ACC112 (cell line): ENCODE measurements around the gene SCRT2.

ENCODE experiments used
- H2AFZ ChIP-seq: fragments of 200-600 bp; sonication (generic); one replicate; pipeline ENCODE4 v1.6.0; 2017; ENCODE audit warnings: antibody characterized with exemption, low read length; ENCODE audit not compliant: unreplicated experiment
- H3K27ac ChIP-seq: fragments of 200-600 bp; sonication (generic); 2 replicates; pipeline ENCODE4 v1.5.1; 2014; ENCODE audit warnings: low read depth, mild to moderate bottlenecking, antibody characterized with exemption, low read length, moderate library complexity
- H3K27me3 ChIP-seq: fragments of 200-600 bp; sonication (generic); 2 replicates; pipeline ENCODE4 v1.6.1; 2014; ENCODE audit warnings: mild to moderate bottlenecking, antibody characterized with exemption, low read length, moderate library complexity, mixed read lengths; ENCODE audit not compliant: insufficient read depth
- H3K36me3 ChIP-seq: fragments of 200-600 bp; sonication (generic); 2 replicates; pipeline ENCODE4 v1.6.1; 2016; ENCODE audit warnings: mild to moderate bottlenecking, antibody characterized with exemption, low read length, moderate library complexity, mixed read lengths; ENCODE audit not compliant: insufficient read depth
- H3K4me1 ChIP-seq: fragments of 200-600 bp; sonication (generic); one replicate; pipeline ENCODE4 v1.6.1; 2016; ENCODE audit warnings: low read length, mixed read lengths; ENCODE audit not compliant: insufficient read depth, unreplicated experiment, control insufficient read depth
- H3K4me3 ChIP-seq: fragments of 200-600 bp; sonication (generic); 2 replicates; pipeline ENCODE4 v1.5.1; 2014; ENCODE audit warnings: mild to moderate bottlenecking, low read depth, low read length
- H3K79me2 ChIP-seq: fragments of 200-600 bp; sonication (generic); one replicate; pipeline ENCODE4 v1.6.0; 2016; ENCODE audit warnings: low read length; ENCODE audit not compliant: control insufficient read depth, unreplicated experiment, insufficient read depth

SCRT2 gene

GRCh38 chr20:651713-652614 is 23.6 kb downstream of the SCRT2 start:
- peaks cover 10% of the 10 kb centered on the region for H3K4me1 ChIP-seq
- peak overlapping the region; percentile 86; the same call in 1 of the 2 replicates for H3K27ac ChIP-seq
- H3K4me3 ChIP-seq: peak overlapping the region; percentile 95
- H3K27me3 ChIP-seq: no peaks in the 10 kb centered on the region
- H3K79me2 ChIP-seq: peaks cover 32% of the 10 kb centered on the region
- peak overlapping the region; percentile 65 for H2AFZ ChIP-seq
- H3K36me3 ChIP-seq: peaks cover 24% of the 10 kb centered on the region

DNA sequence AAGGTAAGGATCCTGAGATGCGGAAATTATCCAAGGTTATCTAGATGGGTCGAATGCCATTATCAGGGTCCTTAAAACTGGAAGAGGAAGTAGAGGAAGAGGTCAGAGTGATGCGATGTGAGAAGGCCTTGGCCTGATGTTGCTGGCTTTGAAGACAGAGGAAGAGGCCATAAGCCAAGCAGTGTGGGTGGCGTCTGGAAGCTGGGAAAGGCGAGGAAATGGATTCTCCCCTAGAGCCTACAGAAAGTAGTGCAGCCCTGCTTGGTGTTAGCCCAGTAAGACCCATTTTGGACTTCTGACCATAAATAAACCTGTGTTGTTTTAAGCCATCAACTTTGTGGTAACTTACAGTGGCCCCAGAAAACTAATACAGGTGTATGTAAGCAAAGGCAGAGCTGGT is 24.6 kb downstream of the SCRT2 start:
- peaks cover 10% of the 10 kb centered on the region for H3K4me1 ChIP-seq
- H3K27ac ChIP-seq: no peak overlapping the region
- peaks cover 24% of the 10 kb centered on the region for H3K36me3 ChIP-seq
- H3K79me2 ChIP-seq: peaks cover 32% of the 10 kb centered on the region
- H2AFZ ChIP-seq: no peak overlapping the region
- H3K27me3 ChIP-seq: no peaks in the 10 kb centered on the region
- 0 out of 2 replicates have a peak overlapping the region, but pooled peaks have one; percentile 35 for H3K4me3 ChIP-seq

DNA sequence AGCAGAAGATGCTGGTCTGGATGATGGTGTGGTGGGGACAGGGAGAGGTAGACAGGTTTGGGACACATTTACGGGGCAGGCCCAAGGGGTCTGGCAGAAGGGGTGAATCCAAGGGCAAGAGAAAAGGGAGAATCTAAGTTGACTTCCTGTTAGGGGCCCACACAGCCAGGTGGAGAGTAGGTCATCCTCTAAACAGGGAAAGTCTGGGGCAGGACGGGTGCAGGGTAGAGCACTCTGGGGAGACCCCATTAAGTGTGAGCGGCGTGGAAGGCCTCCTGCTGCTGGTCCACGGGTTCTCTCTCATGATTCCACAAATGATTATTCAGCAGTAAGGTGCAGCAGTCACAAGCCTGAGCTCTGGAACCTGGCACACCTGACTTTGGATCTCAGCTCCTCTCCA is 25.3 kb downstream of the SCRT2 start:
- Histone ChIP-seq H3K79me2 (peaks cover 32% of the 10 kb centered on the region), H3K36me3 (peaks cover 24% of the 10 kb centered on the region)

DNA sequence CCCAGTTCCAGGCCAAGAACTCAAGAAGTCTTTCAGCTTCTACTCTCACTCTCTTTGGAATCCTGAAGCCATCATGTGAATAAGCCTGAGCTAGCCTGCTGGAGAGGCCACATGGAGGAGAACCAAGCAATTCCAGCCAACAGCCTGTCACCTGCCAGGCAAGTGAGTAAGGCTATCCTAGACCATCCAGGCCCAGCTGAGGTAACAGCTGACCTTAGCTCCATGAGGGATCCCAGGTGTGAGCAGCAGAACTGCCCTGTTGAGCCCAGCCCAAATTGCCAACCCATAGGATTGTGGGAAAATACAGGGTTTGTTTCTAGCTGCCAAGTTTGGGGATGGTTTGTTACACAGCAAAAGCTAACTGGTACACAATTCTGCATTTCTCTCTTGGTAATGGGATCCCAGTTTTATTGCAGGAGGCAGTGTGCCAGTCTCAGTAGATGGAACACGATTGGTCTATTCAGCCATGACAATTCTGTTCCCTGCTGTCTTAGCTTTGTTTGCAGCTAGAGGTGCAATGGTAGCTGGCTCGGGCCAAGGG is 28.1 kb downstream of the SCRT2 start:
- Histone ChIP-seq H3K79me2 (peaks cover 26% of the 10 kb centered on the region), H3K27ac (no peak overlapping the region), H3K4me3 (no peak overlapping the region), H3K4me1 (no peaks in the 10 kb centered on the region), H3K27me3 (no peaks in the 10 kb centered on the region), H2AFZ (no peak overlapping the region), H3K36me3 (peaks cover 24% of the 10 kb centered on the region)

More for the DNA sequence above, 25.3 kb downstream of the SCRT2 start:
- peaks cover 10% of the 10 kb centered on the region for H3K4me1 ChIP-seq
- no peaks in the 10 kb centered on the region for H3K27me3 ChIP-seq
- H3K27ac ChIP-seq: no peak overlapping the region
- no peak overlapping the region for H2AFZ ChIP-seq
- H3K4me3 ChIP-seq: no peak overlapping the region

DNA sequence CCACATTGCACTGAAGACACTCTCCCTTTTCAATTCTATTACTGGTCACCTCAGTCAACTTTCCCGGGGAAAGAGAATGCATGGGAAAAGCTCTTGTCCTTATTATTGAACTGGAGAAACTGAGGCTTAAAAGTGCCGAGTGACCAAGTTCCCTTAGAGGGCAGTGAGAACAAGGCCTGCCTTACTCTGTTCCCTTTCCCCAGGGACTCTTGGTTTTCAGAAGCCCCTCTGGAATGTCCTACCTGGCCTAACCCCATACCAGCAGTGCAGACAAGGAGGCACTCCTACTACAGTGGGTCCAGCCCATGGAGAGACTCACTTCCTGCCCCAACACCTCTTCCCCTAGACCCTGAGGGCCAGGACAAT is 28.8 kb downstream of the SCRT2 start:
- Histone ChIP-seq H2AFZ (no peak overlapping the region), H3K27me3 (no peaks in the 10 kb centered on the region), H3K79me2 (peaks cover 19% of the 10 kb centered on the region), H3K36me3 (peaks cover 24% of the 10 kb centered on the region), H3K4me3 (no peak overlapping the region), H3K4me1 (no peaks in the 10 kb centered on the region), H3K27ac (no peak overlapping the region)

DNA sequence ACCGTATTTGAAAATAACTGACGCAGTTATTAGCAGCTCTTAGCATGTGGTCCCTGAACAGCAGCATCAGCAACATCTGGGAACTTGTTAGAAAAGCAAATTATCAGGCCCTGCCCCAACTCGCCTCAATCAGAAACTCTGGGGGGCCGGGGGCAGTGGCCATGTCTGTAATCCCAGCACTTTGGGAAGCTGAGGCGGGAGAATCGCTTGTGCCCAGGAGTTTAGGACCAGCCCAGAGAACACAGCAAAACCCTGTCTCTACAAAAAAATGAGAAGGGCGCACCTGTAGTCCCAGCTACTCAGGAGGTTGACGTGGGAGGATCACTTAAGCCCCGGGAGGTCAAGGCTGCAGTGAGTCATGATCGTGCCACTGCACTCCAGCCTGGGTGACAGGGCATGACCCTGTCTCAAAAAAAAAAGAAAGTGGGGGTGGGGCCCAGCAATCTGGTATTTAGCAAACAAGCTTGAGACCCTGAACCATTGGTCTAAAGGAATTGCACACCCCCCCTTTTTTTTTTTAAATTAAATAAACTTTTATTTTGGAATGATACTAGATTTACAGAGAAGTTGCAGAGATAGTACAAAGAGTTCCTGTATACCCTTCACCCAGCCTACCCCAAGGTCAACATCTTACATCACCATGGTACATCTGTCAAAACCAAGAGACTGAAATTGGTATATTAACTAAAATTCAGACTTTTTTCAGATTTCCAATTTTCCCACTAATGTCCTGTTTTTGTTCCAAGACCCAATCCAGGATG is 29.3 kb downstream of the SCRT2 start:
- H3K4me1 ChIP-seq: no peaks in the 10 kb centered on the region
- H3K36me3 ChIP-seq: peaks cover 24% of the 10 kb centered on the region
- H3K27ac ChIP-seq: no peak overlapping the region
- H3K79me2 ChIP-seq: peaks cover 15% of the 10 kb centered on the region
- H3K4me3 ChIP-seq: no peak overlapping the region
- no peak overlapping the region for H2AFZ ChIP-seq
- H3K27me3 ChIP-seq: no peaks in the 10 kb centered on the region

DNA sequence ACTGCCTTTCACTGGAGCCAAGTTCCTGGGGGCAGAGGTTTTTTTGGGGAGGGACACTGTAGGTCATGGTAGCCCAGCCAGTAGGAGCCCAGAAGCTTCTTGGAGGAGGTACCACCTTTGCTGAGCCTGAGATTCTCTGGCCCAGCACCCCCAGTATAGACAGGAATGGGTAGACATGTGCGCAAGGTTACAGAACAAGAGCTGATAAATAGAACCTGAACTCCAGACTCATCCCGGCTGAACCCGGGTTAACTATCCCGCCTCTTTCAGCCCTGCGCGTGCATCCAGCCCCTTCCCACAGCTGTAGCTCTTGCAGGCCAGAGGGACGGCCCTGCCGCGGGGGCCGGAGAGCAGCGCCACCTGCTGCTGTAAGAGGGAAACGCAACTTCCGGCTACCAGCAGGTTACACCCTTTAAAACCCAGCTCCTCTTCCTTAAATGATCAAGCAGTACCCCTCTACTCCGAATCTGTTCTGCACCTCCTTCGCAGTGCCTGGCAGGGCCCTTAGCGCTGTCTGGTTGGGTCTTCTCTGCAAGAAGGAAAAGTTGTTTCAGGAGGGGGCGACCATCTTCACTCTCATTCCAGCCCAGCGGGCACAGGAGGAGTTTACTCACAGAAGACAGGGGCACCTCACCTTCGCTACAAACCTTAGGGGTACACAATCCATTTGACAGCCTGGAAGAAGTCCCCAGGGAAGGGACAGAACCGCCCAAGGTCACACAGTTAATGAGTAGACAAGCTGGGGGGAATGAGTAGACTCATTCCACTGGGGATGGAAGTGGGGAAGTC is 30.1 kb downstream of the SCRT2 start:
- peaks cover 7% of the 10 kb centered on the region for H3K79me2 ChIP-seq
- no peak overlapping the region for H2AFZ ChIP-seq
- no peak overlapping the region for H3K4me3 ChIP-seq
- H3K27me3 ChIP-seq: no peaks in the 10 kb centered on the region
- peaks cover 19% of the 10 kb centered on the region for H3K36me3 ChIP-seq
- H3K27ac ChIP-seq: no peak overlapping the region
- no peaks in the 10 kb centered on the region for H3K4me1 ChIP-seq

GRCh38 chr20:644692-645317 is 30.8 kb downstream of the SCRT2 start:
- Histone ChIP-seq H3K4me3 (no peak overlapping the region), H3K27ac (no peak overlapping the region), H3K79me2 (peaks cover 2% of the 10 kb centered on the region), H3K36me3 (peaks cover 19% of the 10 kb centered on the region), H3K4me1 (no peaks in the 10 kb centered on the region), H3K27me3 (no peaks in the 10 kb centered on the region), H2AFZ (no peak overlapping the region)

GRCh38 chr20:642398-643174 is 33.0 kb downstream of the SCRT2 start:
- Histone ChIP-seq H3K79me2 (no peaks in the 10 kb centered on the region), H3K4me3 (no peak overlapping the region), H2AFZ (no peak overlapping the region), H3K27ac (no peak overlapping the region), H3K27me3 (no peaks in the 10 kb centered on the region), H3K36me3 (peaks cover 4% of the 10 kb centered on the region; the same call in 1 of the 2 replicates), H3K4me1 (no peaks in the 10 kb centered on the region)
